GM20431 (cell line): ENCODE data around the gene SGCB.
"Not testable (repeated sequence)": the region's sequence is repeated elsewhere in the genome, so short reads cannot be mapped to it uniquely, and the experiment has no call there.

Experiments
- in situ Hi-C: fragments of 300-500 bp; cut with MseI, MboI; formaldehyde crosslinking; loops from one replicate; pipeline ENCODE4 v1.15.0; 2020; ENCODE audit warnings: low sequenced_read_pairs; ENCODE audit not compliant: unreplicated experiment

SGCB gene

GRCh38 chr4:52038103-52038912 is at the start of gene SGCB:
Gene SGCB, minus strand, starts transcription at chr4:52038299. Its CDS starts 40 bp downstream, at chr4:52038259.
- in situ Hi-C loops = no loop called here

GRCh38 chr4:52086425-52086824 is 48.3 kb upstream of the SGCB start:
- in situ Hi-C loops = not testable (repeated sequence)

GRCh38 chr4:52081216-52081615 is 43.1 kb upstream of the SGCB start:
- in situ Hi-C loops = no loop called here

GRCh38 chr4:52079659-52080058 is 41.6 kb upstream of the SGCB start:
- in situ Hi-C loops = no loop called here

GRCh38 chr4:52076731-52077130 is 38.6 kb upstream of the SGCB start:
- in situ Hi-C loops = no loop called here

GRCh38 chr4:52071791-52072546 is 33.9 kb upstream of the SGCB start:
- in situ Hi-C loops = no loop called here

GRCh38 chr4:52069571-52069970 is 31.5 kb upstream of the SGCB start:
- in situ Hi-C loops = no loop called here

- in situ Hi-C loops = no loop called here
Measured at GRCh38 chr4:52059372-52059771, 21.3 kb upstream of the SGCB start.

GRCh38 chr4:52058275-52058674 is 20.2 kb upstream of the SGCB start:
- in situ Hi-C loops = no loop called here

GRCh38 chr4:52057196-52057595 is 19.1 kb upstream of the SGCB start:
- in situ Hi-C loops = no loop called here

- in situ Hi-C loops = no loop called here
Measured at GRCh38 chr4:52054254-52054653, 16.2 kb upstream of the SGCB start.

GRCh38 chr4:52052475-52052780 is 14.3 kb upstream of the SGCB start:
- in situ Hi-C loops = no loop called here

GRCh38 chr4:52051615-52052474 is 13.7 kb upstream of the SGCB start:
- in situ Hi-C loops = no loop called here

- in situ Hi-C loops = no loop called here
Measured at GRCh38 chr4:52051213-52051614, 13.1 kb upstream of the SGCB start, which contains the start of gene SPATA18. Gene SPATA18, plus strand, starts transcription at chr4:52051304. Its CDS starts 401 bp downstream, at chr4:52051705.

GRCh38 chr4:52049266-52049665 is 11.2 kb upstream of the SGCB start:
- in situ Hi-C loops = no loop called here

- in situ Hi-C loops = no loop called here
Measured at GRCh38 chr4:52045028-52045427, 6.9 kb upstream of the SGCB start.

GRCh38 chr4:52037689-52038102 is 403 bp downstream of the SGCB start:
- in situ Hi-C loops = no loop called here

GRCh38 chr4:52036886-52037530 is 1.1 kb downstream of the SGCB start:
- in situ Hi-C loops = no loop called here

GRCh38 chr4:52035190-52035589 is 2.9 kb downstream of the SGCB start:
- in situ Hi-C loops = no loop called here

GRCh38 chr4:52032005-52032404 is 6.1 kb downstream of the SGCB start:
- in situ Hi-C loops = no loop called here
